Ectodermal cell (in vitro differentiated cells): ENCODE results near the gene BCDIN3D.
A peak's percentile ranks its signal among the peaks of the same experiment; 100 is the strongest.
"Not testable (repeated sequence)": the region's sequence is repeated elsewhere in the genome, so short reads cannot be mapped to it uniquely, and the experiment has no call there.

Source experiments
- H3K27ac ChIP-seq: 2 replicates; pipeline ENCODE4 v1.7.0; 2013; ENCODE audit warnings: mild to moderate bottlenecking, low read depth, low read length; ENCODE audit not compliant: insufficient read depth, poor library complexity, severe bottlenecking
- H3K27me3 ChIP-seq: 2 replicates; pipeline ENCODE4 v1.7.0; 2013; ENCODE audit warnings: mild to moderate bottlenecking, low read length; ENCODE audit not compliant: insufficient read depth, control insufficient read depth, poor library complexity, severe bottlenecking
- H3K36me3 ChIP-seq: one replicate; pipeline ENCODE4 v1.7.0; 2013; ENCODE audit warnings: low read length; ENCODE audit not compliant: control insufficient read depth, insufficient read depth
- H3K4me1 ChIP-seq: one replicate; pipeline ENCODE4 v1.7.0; 2013; ENCODE audit warnings: low read length; ENCODE audit not compliant: control insufficient read depth, insufficient read depth
- H3K4me3 ChIP-seq: 2 replicates; pipeline ENCODE4 v1.7.0; 2013; ENCODE audit warnings: low read depth, low read length, control low read depth; ENCODE audit not compliant: insufficient read depth
- H3K9me3 ChIP-seq: 2 replicates; pipeline ENCODE4 v1.7.0; 2013; ENCODE audit warnings: mild to moderate bottlenecking, low read length, moderate library complexity; ENCODE audit not compliant: control insufficient read depth
- WGBS, 2 experiments: methylation state at CpG; one replicate each; pipeline ENCODE4 v1.1.7; 2013; ENCODE audit warnings: missing lambda C conversion rate in 2 of 2; 5-methylcytosine and 5-hydroxymethylcytosine counted together

The BCDIN3D gene

GRCh38 chr12:49860921-49861320 lies 18.0 kb upstream of the BCDIN3D start:
- H3K27ac ChIP-seq, H3K9me3 ChIP-seq: not testable (repeated sequence)
- WGBS, 2 experiments: 96 to 98% methylated on average over 27 to 31 of the region's 31 CpGs

DNA sequence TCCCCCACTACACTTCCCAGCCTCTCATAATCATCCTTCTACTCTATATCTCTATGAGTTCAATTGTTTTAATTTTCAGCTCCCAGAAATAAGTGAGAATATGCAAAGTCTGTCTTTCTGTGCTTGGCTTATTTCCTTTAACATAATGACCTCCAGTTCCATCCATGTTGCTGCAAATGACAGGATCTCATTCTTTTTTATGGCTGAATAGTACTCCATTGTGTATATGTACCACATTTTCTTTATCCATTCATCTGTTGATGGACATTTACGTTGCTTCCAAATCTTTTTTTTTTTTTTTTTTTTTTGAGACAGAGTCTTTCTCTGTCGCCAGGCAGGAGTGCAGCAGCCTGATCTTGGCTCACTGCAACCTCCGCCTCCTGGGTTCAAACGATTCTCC lies 13.0 kb upstream of the BCDIN3D start:
- H3K36me3 ChIP-seq, H3K9me3 ChIP-seq, H3K4me3 ChIP-seq, H3K4me1 ChIP-seq, H3K27me3 ChIP-seq, H3K27ac ChIP-seq: not testable (repeated sequence)
- 94 to 95% methylated on average over 4 of the region's 4 CpGs for WGBS, 2 experiments

More at GRCh38 chr12:49860921-49861320, 18.0 kb upstream of the BCDIN3D start:
- H3K4me1 ChIP-seq, H3K27me3 ChIP-seq, H3K36me3 ChIP-seq, H3K4me3 ChIP-seq: not testable (repeated sequence)

GRCh38 chr12:49854976-49855375 lies 12.1 kb upstream of the BCDIN3D start:
- WGBS, 2 experiments: 92 to 93% methylated on average over 3 to 4 of the region's 4 CpGs
- Histone ChIP-seq H3K4me3 (no peak overlapping the region), H3K27ac (no peak overlapping the region), H3K4me1 (no peaks in the 10 kb centered on the region), H3K36me3 (no peaks in the 10 kb centered on the region), H3K9me3 (no peaks in the 10 kb centered on the region), H3K27me3 (no peaks in the 10 kb centered on the region)

GRCh38 chr12:49853671-49854070 lies 10.8 kb upstream of the BCDIN3D start:
- Histone ChIP-seq H3K27me3 (peaks cover 4% of the 10 kb centered on the region), H3K4me1 (no peaks in the 10 kb centered on the region), H3K4me3 (no peak overlapping the region), H3K9me3 (no peaks in the 10 kb centered on the region), H3K36me3 (no peaks in the 10 kb centered on the region), H3K27ac (no peak overlapping the region)
- 56 to 62% methylated on average over 2 of the region's 2 CpGs for WGBS, 2 experiments

- no peak overlapping the region for H3K27ac ChIP-seq
- H3K4me1 ChIP-seq: no peaks in the 10 kb centered on the region
- H3K9me3 ChIP-seq: no peaks in the 10 kb centered on the region
- H3K36me3 ChIP-seq: no peaks in the 10 kb centered on the region
- 69 to 72% methylated on average over 2 of the region's 2 CpGs for WGBS, 2 experiments
- H3K4me3 ChIP-seq: no peak overlapping the region
- H3K27me3 ChIP-seq: peaks cover 12% of the 10 kb centered on the region
Observed at GRCh38 chr12:49847161-49847560, 4.3 kb upstream of the BCDIN3D start.

- H3K4me3 ChIP-seq: no peak overlapping the region
- 100% methylated on average over 1 to 2 of the region's 2 CpGs for WGBS, 2 experiments
- H3K9me3 ChIP-seq: no peaks in the 10 kb centered on the region
- no peaks in the 10 kb centered on the region for H3K4me1 ChIP-seq
- peaks cover 12% of the 10 kb centered on the region for H3K27me3 ChIP-seq
- no peak overlapping the region for H3K27ac ChIP-seq
- no peaks in the 10 kb centered on the region for H3K36me3 ChIP-seq
Observed at GRCh38 chr12:49846032-49846431, 3.1 kb upstream of the BCDIN3D start.

DNA sequence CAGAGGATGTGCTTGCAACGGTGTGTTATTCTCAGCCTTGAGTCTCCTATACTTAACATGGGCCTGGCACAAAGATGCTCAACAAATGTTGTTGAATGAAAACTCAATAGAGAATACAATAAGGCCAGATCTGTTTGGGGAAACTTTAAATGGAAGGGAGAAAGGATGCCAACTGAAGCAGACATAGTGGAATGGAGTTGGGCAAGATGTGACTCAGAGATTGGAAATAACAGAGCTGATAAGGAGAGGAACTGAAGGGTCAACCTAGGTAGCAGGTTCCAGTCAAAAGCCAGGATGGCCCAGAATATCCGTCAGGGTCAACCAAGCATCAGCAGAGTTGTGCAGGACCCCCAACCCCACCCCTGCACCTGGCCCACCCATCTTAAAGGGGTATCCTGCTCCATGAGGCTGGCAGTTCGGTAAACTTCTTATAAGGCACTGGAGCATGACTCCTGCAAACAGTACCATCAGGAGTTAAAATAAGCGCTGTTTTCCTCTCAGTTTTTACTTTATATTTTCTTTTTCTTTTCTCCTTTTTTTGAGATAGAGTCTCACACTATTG lies 1.1 kb upstream of the BCDIN3D start:
- 95 to 97% methylated on average over 4 of the region's 4 CpGs for WGBS, 2 experiments
- Histone ChIP-seq H3K36me3 (no peaks in the 10 kb centered on the region), H3K4me3 (no peak overlapping the region), H3K9me3 (no peaks in the 10 kb centered on the region), H3K27me3 (peaks cover 11% of the 10 kb centered on the region), H3K4me1 (no peaks in the 10 kb centered on the region), H3K27ac (no peak overlapping the region)

DNA sequence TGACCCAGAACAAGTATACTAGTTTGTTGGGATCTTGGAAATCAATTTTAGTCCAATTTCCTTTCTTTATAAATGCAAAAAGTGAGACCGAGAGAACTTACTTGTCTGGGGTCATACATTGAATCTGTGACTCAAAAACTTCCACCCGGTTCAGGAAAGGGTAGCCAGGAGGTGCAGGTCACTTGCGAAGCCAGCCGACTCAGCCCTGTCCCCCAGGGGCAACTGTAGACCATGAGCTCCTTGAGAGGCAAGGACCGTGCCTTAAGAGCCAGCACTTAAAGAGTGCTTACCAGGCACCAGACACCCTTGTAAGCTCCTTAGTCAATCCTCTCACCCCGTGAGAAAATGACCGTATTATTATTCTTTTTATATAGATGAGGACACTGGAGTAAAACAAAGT lies 505 bp upstream of the BCDIN3D start:
- Histone ChIP-seq H3K4me3 (peak overlapping the region; percentile 54), H3K4me1 (no peaks in the 10 kb centered on the region)
- 89 to 90% methylated on average over 5 to 7 of the region's 7 CpGs for WGBS, 2 experiments

DNA sequence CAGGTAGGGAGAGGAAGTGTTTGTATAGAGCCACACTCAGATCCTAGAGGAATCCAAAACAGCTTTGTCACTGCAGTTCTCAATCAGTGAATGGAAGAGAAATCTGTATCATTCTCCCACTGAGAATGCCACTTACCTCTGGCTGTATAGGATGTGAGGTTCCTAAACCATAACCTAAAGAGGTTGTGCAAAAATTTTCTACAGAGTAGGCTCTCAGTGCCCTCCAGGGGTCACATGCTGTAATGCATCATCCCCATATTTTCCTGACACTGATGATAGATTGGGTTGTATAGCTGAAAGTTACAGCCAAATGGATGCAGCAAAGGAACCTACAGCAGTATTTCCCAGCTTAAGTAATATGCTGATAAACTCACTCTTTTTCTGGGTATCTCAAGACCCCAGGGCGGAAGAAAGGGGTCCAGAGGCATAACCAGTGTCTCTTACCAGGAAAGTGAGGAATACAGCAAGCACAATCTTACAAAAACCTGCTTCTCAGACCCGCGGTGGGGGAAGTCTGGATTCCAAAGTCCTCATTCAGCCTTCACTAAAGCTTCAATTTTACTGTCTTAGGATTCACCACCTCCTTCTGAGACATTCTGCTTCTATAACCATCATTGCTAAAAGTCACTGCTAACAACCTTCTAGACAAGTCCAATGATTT lies 3.8 kb downstream of the BCDIN3D start:
- no peaks in the 10 kb centered on the region for H3K27me3 ChIP-seq
- H3K9me3 ChIP-seq: no peaks in the 10 kb centered on the region
- 46 to 50% methylated on average over 3 of the region's 3 CpGs for WGBS, 2 experiments
- H3K27ac ChIP-seq: no peak overlapping the region
- H3K4me1 ChIP-seq: no peaks in the 10 kb centered on the region
- no peaks in the 10 kb centered on the region for H3K36me3 ChIP-seq
- no peak overlapping the region for H3K4me3 ChIP-seq

More for the DNA sequence above, 505 bp upstream of the BCDIN3D start:
- no peaks in the 10 kb centered on the region for H3K36me3 ChIP-seq
- H3K27ac ChIP-seq: peak overlapping the region; percentile 69
- no peaks in the 10 kb centered on the region for H3K9me3 ChIP-seq
- peaks cover 6% of the 10 kb centered on the region for H3K27me3 ChIP-seq

DNA sequence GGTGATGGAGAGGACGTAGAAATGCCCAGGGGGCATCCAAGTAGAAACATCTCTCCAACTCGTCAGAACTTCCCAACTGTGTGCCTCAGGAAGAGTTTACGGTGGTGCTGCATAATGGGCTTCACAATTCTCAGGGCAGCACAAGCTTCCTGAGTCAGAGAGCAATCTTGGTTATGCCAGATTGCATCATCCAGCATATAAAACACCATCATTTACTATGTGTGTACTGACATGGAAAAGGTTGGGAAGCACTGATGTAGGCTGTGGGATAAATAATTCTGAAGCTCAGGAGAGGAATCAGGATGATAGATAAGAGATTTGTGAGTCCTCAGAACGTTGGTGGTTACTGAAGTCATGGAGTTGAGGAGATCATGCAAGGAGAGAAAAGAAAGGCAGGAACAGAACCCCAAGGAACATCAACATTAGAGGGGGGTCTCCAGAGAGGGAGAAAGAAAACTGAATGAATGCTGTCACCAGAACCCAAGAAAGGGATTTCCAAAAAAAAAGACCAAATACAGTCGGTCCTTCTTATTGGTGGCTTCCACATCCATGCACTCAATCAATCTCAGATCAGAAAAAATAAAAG lies 10.0 kb downstream of the BCDIN3D start:
- WGBS, 2 experiments: 84 to 86% methylated on average over 5 of the region's 5 CpGs
- Histone ChIP-seq H3K4me3 (no peak overlapping the region), H3K9me3 (no peaks in the 10 kb centered on the region), H3K36me3 (no peaks in the 10 kb centered on the region), H3K27me3 (no peaks in the 10 kb centered on the region), H3K27ac (no peak overlapping the region), H3K4me1 (no peaks in the 10 kb centered on the region)
